GM20000 (cell line): ENCODE measurements around the gene GZMH.

ENCODE experiments used
- DNase-seq: peaks from one replicate; pipeline ENCODE4 v3.0.0; 2012; ENCODE audit warnings: low spot score
- CTCF ChIP-seq: IDR thresholded peaks from 2 replicates; pipeline ENCODE4 v1.5.1; 2012; ENCODE audit warnings: mild to moderate bottlenecking, control low read depth; ENCODE audit errors: extremely low read depth, missing control alignments

Gene GZMH

DNA sequence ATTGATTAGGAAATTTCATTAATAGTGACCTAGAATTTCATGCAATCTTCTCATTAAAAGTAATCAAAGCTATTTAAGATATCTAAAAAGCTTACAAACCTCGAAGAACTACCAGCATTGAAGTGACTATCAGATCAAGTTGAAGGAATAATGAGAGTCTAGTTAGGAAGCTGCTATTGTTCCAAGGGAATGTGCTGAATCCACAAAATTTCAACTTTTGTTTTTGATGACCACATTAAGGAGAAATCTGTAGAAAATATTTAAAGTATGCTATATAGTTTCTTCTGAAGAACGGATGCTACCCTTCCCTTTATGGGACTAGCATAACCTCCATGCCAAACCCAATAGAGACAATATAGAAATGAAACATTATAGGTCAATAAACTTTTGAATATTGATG is 30.9 kb downstream of the GZMH start:
- no peak for DNase-seq
- no peak for TF ChIP-seq CTCF

- DNase-seq, result no peak
- TF ChIP-seq CTCF, result no peak
Measured at GRCh38 chr14:24576771-24577170, 32.7 kb downstream of the GZMH start.

DNA sequence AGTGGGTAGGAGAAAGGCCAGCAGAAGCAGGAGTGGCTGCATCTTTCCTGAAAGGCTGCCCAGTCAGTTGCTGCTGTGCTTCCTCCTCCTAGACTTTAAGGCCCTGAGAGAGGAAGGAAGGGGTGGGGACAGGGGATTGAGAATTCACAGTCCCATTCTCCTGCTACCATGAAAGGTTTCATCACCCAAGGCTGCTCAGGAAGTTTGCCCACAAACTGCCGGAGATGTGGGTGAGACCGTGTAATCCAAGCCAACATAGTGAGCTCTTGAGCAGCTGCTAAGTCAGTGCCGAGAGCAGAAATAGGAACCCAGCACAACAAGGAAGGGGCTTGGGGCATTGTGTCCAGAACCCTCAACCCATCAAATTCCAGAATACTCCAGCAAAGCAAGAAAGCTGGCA is 33.3 kb downstream of the GZMH start, which contains the start of gene CTSG:
Gene CTSG, minus strand, starts transcription at position 69 of the 400 bp plus-strand sequence. Its CDS starts 27 bp downstream, at position 42.
- TF ChIP-seq CTCF, result no peak

GRCh38 chr14:24574206-24574774 is 35.2 kb downstream of the GZMH start:
- TF ChIP-seq CTCF, result no peak
- DNase-seq, result no peak

More for the DNA sequence above, 33.3 kb downstream of the GZMH start, which contains the start of gene CTSG:
- no peak for DNase-seq

GRCh38 chr14:24566318-24566717 is 43.2 kb downstream of the GZMH start:
- DNase-seq, result no peak
- TF ChIP-seq CTCF, result no peak

DNA sequence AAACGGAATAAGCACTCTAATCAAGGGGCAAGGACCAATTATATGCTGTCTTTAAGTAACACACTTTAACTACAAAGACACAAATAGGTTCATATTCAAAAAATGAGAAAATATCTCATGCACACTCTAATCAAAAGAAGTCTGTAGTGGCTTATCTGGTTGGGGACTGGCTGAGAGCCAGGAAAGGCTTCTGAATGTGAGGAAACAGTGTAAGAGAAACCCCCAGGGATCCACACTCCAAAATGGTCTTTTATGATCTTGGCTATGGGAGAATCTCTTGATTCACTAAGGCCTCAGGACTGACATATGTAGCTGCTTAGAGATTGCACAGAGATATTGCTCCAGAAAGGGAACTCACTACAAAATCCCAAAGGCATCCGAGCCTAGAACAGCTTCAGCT is 43.7 kb downstream of the GZMH start:
- DNase-seq, result no peak
- no peak for TF ChIP-seq CTCF

DNA sequence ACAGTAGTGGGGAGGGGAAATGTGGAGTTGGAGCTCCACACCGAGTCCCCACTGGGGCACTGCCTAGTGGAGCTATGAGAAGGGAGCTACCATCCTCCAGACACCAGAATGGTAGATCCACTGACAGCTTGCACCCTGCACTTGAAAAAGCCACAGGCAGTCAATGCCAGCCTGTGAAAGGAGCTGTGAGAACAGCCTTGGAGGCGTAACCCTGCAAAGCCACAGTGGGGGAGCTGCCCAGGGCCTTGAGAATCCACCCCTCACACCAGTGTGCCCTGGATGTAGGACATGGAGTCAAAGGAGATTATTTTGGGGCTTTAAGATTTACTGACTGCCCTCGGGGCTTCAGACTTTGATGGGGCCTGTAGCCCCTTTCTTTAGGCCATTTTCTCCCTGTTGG is 46.0 kb downstream of the GZMH start:
- TF ChIP-seq CTCF, result no peak
- DNase-seq, result no peak
